NCI-H446 treated with DMSO at 0.1 percent for 48 hours (cell line): ENCODE measurements around the gene RBBP6.

Source experiments
- DNase-seq: peaks from one replicate; lab custom pipeline; 2025; lab: John Stamatoyannopoulos, UW

The RBBP6 gene

DNA sequence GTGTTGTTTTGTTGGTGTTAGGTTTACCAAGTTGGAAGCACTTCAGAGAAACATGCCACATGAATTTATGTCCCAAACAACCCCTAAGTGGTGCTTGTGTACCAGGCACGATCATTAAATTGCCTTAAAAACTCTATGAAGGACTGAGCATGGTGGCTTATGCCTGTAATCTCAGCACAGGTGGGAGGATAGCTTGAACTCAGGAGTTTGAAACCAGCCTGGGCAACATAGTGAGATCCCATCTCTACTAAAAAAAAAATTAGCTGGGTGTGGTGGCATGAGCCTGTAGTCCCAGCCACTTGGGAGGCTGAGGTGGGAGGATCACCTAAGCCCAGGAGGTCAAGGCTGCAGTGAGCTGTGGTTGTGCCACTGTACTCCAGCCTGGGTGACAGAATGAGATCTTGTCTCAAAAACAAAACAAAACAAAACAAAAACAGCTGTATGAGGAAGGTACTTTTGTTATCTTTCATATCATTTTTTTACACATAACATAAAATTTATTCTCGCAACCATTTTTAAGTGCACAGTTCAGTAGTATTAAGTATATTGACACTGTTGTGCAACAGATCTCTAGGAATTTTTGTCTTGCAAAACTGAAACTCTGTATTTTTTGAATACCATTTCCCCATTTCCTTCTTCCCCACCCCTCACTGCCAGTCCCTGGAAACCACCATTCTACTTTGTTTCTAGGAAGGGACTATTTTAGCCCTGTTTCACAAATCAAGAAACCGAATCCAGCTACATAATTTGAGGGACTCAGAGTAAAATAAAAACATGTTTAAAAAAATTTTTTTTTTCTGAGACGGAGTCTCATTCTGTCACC lies 14.3 kb upstream of the RBBP6 start:
- no peak for DNase-seq

DNA sequence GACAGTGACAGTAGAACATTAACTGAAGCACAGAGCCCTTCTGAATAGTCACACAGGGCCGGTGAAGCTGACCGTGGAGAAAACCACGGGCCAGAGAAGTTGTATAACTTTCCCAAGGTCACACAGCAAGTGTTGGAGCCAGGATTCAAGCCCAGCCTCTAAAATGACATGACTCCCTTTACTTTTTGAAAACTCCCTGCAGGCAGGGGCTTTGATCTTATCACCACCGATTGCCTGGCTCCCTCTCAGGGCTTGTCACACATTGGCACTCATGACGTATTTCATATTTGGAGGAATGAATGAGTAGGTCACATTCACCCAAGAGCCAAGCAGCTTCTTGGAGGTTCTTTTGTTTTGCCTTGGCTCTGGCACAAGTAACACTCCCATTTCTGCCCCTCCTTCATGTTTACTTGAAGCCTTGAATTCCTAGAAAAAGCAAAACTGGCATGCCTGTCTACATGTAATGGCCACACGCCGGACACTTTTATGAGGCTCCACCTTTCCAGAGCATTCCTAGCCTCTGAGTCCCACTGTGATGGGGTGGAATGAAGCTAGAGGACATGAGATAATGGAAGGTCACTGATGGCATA lies 13.3 kb upstream of the RBBP6 start:
- DNase-seq, result no peak

DNA sequence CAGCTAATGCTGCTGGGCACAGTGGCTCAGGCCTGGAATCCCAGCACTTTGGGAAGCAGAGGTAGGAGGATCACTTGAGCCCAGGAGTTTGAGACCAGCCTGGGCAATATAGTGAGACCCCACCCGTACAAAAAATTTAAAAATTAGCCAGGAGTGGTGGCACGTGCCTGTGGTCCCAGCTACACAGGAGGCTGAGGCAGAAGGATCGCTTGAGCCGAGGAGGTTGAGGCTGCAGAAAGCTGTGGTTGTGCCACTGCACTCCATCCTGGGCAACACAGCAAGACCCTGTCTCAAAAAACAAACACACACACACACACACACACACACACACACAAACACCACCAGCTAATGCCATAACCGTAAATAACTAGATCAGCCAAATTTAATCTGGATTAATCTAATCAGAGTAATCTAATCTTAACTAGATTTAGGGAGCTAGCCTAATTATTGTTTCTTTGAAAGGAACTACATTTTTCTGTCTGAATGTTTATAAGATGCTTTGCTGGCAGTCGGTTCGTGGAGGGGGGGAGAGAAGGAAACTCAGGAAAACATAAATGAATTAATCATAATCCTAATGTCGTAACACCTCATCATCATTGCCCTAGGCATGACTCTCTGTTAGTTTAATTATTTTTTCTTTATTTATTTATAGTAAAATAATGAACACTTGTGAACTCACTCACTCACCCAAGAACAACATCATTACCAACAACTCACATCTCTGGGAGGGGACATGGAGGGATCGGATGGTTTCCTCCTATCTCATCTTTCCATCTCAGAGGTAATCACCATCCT lies 12.5 kb upstream of the RBBP6 start:
- no peak for DNase-seq

DNA sequence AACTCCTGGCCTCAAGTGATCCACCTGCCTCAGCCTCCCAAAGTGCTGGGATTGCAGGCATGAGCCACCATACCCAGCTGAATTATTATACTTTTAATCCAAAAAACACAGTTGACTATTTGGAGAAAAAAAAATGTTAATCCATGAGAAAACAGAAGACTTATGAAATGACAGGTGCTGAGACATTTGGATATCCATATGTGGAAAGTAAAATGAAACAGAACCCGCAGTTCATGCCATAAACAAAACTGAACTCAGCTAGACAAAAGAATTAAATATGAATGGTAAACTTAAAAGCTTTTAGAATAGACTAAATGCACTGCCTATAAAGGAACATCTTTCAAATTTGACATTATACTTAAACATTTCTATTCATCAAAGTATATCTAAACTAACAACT lies 8.2 kb upstream of the RBBP6 start:
- no peak for DNase-seq

DNA sequence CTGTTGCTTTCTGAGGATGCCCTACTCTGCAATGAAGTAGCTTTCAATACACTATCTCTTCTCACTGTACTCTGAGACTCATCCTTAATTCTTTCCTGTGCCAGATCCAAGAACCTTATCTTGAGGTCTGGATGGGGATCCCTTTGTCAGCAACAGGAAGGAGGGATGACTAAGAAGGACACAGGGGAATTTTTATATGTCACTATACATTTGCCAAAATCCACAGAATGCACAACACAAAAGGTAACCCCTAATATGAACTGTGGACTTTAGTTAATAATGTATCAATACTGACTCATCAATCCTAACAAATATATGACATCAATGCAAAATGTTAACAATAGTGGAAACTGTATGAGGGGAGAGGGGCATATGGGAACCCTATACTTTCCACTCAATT lies 4.7 kb upstream of the RBBP6 start:
- no peak for DNase-seq

DNA sequence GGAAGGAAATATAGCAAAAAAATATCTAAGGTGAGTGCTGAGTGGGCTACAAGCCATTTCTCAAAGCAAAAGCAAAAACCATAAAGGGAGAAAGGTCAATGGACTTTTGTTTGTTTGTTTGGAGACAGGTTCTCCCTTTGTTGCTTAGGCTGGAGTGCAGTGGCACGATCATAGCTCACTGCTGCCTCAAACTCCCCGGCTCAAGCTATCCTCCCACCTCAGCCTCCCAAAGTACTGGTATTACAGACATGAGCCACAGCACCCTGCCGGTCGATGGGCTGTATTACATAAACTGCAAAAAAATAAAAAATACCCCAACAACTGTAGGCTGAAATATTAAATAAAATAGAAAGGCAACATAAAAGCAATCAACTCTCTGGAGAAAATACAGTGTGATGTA lies 3.5 kb upstream of the RBBP6 start:
- DNase-seq, result no peak

DNA sequence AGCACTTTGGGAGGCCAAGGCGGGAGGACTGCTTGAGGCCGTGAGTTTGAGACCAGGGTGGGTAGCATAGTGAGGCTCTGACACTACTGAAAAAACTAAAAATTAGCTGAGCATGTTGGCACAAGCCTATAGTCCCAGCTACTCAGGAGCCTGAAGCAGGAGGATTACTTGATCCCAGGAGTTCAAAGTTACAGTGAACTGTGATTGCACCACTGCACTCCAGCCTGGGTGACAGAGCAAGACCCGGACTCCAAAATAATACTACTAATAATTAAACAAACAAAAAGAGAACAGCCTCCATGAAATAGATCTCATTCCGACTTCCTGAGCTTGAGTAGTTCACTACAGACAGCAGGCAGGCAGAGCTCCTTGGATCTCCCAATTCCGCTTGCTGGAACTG lies 2.7 kb upstream of the RBBP6 start:
- no peak for DNase-seq

DNA sequence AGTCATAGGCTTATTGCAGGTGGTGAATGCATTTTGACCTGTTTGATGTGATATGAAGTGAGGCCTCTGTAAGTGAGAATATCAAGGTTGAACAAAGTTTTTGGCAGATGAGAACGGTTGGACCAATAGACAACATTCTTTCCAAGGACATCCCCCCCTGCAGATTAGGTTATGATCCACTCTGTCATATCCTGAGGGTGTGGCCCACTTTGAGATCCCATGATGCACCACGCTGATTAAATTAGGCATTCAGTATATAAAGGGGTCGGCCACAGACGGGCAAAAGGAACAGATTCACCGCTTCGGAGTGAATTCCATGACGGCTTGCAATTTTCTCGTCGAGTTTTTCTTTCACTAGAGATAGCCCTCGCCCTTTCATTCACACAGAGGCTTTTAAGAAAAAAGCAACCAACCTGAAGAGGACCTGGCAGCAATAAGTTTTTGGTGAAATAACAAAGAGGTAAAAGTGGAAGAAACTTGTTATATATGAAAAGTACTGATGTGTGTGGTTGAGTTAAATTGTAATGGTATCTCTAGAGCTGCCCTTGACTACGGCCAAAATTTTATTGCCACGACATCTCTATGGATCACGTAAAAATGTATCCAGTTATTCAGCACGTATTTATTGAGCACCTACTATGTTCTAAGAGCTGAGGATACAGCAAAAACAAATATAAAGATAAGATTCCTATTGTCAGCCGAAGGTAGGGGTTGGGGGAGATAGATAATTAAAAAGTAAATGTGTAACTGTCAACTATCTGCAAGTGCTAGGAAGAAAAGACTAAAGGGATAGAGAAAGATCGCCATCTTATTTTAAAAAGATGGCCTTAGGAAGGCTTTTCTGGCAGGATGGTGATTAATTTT lies 1.7 kb upstream of the RBBP6 start:
- no peak for DNase-seq

DNA sequence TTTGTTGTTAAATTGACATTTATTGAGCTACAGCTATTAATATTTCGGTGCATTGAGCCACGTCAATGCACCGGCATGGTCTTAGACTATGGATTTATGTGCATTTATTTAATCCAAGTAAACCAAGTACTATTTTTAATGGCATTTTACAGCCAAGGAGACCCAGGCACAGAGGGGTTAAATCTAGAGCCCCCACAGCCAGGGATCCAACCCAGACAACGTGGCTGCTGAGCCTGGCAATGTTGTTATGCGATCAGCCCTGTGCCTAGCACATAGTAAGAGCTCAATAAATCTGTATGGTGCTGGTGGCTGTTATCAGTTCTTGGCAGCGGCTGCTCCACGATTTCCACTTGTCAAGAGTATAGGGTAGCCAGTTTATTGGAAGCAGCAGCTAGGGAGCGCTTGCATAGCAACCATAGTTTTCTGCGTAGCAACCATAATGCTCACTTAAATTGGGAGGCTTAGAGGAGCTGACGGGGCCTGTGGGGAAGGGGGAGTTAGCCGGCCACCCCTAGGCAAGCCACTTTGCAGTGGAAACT lies 541 bp upstream of the RBBP6 start:
- peak; percentile 81 for DNase-seq

DNA sequence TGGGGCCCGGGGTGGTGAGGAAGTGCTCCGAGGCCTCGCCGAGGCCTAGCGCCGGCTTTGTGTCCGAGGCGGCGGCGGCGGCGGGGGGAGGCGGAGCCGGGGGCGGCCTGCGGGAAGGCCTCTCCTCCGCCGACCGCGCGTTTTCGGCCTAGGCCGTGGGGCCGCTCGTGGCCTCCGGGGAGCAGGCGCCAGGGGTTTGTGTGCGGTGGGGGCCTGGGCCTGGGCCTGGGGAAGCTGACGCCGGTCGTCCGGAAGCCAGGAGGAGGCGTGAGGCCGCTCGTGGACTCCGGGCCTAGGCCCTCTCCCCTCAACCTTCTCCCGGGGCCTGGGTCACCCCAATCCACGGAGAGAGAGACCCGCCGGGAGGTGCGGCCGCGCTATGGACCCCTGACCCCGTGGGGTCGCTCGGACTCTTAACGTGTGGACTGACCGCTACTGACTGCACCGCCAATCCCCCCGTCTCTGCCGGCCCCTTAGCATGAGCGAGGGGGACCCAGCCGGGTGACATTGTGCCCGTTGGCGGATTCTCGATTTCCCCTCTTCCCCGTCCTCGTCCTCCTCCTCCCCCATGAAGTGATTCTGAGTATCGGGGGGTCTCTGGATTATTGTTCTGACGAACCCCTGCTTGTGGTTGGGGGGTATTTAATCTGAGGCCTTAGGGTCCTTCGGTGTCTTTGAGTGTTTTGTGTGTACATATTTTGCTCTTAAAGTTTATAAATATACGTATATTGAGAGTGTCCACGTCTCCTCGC lies 660 bp downstream of the RBBP6 start:
- no peak for DNase-seq

DNA sequence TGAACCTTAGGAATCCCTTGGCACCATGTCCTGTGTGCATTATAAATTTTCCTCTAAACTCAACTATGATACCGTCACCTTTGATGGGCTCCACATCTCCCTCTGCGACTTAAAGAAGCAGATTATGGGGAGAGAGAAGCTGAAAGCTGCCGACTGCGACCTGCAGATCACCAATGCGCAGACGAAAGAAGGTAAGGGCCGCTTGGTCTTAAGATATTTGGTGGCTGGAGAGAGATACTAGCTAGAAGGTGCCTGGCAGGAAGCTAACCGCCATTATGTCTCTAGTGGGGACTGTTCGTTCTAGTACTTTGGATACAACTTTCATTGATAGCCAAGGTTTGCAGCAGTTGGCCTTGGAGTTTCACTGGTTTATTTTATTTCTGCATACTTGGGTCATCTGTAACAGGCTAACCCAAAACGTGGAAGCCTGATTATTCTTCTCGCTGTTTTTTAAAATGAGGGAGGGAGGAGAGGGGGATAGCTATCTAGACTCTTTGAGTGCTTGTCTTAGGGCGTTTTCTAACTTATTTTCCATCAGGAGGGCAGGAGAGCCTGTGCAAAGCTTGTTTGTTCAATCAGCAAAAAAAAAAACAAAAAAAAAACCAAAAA lies 1.3 kb downstream of the RBBP6 start:
- DNase-seq, result no peak

DNA sequence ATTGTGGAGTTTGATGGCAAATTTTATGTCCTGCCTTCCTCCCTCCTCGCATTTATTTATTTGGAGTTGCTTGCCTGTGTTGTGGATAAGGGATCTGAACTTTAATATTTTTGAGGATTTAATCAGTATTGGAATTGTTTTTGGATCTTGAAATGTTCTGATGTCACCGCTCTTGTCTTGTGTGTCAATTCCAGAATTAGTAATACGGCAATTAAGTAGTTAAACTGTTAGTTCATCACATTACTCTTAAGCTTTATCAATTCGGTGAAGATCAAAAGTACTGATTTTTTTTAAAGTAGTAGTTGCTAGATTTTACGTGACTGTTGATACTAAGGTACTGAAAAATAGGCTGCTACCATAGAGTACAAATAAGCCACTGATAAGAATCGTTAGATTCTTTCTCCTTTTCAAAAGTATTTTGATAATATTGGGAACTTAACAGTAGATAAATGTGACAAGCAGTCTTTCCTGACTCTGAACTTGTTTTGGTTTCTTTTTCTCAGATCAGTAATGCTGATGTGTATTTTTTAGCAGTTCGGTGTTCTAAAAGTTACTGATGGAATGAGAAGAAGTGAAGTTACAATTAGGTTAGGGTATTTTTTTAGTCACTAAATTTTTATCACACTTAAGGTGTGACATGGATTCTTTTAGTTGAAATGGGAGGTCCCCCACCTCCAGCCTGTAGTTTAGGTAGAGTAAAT lies 2.0 kb downstream of the RBBP6 start:
- no peak for DNase-seq

DNA sequence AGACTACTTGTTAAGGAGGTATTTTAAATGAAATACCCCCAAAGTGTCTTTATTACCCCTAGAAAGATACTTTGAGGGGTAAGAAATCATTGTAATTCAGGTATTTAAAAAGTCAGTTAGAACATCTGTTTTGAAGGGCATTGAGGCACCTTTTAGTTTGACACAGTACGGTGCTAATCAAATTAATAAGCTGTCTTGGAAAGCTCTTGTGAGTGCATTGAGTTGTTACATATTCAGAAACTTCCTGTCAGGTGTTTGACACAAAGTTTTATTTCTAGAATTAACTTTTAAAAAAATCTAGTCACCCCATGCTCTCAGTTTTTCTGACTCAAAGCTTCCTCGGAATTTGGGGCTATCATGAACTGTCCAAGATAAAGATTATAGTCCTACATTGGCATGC lies 4.6 kb downstream of the RBBP6 start:
- no peak for DNase-seq

DNA sequence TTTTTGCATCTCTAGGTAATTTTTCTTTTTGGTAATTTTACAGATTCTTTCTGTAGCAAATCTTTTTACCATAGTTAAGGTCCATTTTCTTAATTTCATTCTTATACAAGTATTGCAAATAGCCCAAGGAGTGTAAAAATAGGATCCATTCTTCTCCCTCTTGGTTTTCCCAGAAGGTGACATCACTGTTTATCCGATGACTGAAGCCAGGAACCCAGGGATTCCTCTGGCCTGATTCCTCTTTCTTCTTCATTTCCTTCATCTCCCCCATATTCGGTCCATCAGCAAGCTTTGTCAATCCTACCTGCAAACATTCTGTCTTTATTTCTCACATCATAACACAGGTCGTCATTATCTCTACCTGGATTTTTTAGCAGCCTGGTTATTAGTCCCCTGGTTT lies 5.3 kb downstream of the RBBP6 start:
- DNase-seq, result no peak

DNA sequence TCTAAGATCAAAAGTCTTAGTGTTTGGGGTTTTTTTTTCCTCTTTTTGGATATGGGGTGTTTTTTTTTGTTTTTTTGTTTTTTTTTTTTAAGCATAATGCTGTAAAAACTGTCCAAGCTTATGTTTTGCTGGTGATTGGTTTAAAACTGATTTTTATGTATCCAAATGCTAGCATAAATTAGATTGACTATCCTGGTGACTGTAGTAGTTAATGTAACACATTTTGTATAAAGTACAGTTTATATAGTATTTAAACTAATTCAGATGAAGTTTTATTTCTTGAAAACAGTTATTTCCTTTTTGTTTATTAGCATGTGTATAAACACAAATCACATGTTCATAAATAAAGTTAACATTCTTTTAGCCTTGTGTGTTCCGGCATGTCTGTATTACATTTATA lies 10.9 kb downstream of the RBBP6 start:
- no peak for DNase-seq

DNA sequence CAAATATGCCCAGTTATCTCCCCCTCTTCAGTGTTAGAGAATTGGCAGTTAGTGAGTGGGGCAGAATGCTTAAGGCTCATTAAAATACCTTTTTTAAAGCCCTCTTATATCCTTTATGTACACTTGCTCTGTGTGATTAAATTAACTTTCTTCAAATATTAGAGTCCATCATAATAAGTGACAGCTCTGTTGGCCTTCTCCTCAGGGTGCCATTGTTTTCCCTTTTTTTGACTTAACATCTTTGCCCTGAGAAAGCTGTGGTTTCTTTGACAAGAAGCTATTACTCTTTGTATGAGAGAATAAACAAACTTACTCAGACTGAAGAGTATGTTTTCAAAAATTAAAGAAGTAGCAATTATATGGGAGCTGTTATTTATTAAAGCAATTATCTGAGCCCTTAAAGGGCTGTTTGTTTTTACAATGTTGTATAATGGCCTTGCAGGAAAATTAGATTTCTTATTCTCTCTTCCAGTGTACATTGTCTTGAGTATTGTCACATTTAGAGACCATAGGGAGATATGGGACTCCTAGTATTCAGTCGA lies 13.4 kb downstream of the RBBP6 start:
- DNase-seq, result no peak

DNA sequence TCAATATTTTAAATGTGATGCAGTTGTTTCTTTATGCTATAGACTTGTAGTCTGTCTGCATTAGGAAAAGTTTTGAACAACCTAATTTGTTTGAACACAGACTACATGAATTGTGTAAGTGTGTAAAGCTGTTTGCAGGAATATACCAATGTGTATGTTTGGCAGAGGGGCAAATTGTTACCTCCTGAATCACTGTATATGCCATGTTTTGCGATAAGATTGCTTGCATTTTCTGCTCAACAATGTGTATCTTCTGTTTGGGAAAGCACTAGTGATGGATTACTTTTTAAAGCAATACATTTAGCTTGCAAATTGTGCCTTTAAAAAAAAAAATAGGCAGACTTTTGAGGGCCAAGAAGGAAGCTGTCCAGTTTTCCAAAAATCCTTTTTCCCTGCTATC lies 14.6 kb downstream of the RBBP6 start:
- DNase-seq, result no peak

DNA sequence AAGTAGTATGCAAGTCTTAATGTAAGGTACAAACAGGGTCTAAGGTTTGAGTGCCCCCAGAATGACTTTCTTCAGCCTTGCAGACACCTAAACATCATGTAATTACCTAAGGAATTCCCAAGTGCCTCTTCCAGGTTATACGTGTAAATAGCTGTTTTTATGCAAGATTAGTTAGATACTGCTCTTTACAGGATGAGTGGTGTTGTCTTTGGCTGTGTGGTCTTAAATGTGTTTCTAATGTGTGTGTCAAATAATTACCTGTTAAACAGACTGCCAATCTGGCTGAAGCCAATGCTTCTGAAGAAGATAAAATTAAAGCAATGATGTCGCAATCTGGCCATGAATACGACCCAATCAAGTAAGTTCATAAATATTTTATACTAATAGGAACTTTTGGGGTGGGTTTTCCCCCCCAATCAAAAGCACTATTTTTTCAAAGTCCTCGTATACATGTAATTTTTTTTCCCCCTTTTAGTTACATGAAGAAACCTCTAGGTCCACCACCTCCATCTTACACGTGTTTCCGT lies 16.0 kb downstream of the RBBP6 start:
- no peak for DNase-seq

DNA sequence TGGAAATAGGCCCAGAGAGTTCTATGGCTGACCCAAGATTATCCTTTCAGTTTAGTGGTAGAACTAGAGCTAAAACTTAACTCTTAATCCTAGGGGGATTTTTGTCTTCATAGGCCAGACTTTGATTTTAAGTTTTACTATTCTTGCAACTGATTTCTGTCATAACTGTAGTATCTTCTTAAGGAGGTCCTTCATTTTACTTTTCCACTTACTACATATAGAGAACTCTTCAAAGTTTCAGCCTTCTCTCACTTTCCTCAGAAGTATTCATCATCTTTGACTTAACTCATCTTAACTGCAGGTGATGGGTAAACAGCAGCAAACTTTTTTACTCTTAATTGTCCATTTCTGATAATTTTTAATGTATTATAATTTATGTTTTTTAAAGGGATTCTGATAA lies 23.4 kb downstream of the RBBP6 start:
- DNase-seq, result no peak

DNA sequence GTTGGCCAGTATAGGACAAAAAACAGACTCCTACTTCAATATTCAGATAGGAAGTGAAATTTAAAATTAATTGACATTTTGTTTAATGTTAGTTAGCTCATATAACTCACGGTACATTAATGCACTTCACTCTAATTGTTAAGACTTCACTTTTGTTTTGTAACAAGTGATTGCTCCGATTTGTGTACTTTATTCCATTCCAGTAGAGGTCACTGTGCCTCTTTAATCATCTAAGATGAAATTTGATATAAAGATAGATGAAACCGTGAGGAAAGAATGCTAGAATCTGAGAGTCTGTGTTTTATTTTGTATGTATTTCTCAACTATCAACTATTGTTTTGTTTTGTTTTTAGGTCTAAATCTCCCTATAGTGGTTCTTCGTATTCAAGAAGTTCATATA lies 29.0 kb downstream of the RBBP6 start:
- no peak for DNase-seq
